ENCODE data around the gene PRKX.
"Not testable (repeated sequence)": the region's sequence is repeated elsewhere in the genome, so short reads cannot be mapped to it uniquely, and the experiment has no call there.

PRKX gene

DNA sequence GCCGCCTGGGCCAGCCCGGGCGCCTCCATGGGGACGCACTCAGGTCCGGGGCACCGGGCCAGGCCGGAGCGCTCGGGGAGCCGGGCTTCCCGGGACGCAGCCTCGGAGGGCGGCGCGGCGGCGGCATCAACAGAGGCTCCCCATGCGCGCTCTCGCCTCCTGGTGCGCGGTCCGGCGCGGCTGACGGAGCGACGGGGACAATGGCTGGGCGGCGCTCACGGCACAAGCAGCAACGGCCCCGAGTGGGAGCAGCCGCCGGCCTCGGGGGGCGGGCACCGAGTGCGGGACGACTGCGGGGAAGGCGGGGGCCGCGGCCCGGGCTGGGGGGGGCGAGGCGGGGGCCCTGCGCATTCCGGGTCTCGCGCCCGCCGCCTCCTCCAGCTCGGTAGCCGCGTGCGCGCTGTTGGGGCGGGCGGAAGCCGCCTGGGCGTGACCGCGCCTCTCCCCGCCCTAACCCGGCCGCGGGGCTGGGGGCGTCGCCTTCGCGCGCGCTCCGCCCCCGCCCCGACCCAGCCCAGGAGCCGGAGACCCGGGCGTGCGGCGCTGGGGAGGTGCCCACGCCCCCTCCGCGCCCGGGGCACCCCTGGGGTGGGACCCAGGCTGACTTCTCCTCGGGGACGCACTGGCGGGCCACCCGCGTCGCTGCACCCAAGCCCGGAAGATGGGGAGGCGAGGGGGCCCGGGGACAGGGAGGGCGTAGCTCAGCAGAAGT, at the start of gene PRKX:
Gene PRKX (minus strand): TSS at position 425 of the 712 bp plus-strand sequence. CDS start 396 bp downstream, at position 29.
- DNase-seq = peak; percentile 47

DNA sequence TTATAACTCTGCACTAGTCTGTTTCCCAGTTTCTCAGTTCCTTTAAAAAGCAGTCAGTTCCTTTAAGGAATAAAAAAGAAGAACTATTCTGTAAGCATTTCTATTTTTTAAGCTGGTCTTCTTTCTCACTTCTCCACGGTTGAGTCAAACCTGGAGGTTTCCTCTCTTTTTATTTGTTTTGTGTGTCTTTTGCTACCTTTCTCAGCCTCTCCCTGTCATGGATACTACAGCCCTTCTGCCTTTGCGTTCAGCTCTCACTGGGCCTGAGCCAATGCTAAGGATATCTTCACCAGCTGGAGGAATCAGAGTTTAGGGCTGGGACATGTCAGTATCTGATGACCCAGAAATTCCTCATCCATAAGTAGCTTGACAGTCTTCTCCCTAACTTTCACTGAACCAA, 49.7 kb upstream of the PRKX start:
- DNase-seq = no peak

DNA sequence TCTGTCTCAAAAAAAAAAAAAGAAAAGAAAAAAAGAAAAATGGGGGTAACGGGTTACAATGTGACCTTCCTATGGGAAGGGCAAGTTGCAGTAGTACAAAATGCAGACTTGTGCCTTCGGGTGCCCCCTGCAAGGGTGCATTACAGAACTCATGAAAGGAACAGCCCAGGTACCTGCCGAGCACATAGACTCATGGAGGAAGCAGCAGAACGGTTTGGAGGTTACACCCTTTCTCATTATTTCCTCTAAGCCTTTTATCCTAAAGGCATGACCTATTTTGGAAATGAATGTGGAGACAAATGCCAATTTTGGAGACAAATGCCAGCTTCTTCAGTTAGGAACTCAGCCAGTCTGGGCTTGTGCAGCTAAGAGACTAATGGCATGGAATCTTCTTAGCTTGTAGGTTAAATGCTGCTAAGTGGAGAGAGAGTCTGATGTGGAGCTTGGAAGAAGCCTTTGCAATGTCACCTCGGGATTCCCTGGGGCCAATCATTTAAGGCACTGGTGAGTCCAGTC, 44.1 kb upstream of the PRKX start:
- no peak for DNase-seq

DNA sequence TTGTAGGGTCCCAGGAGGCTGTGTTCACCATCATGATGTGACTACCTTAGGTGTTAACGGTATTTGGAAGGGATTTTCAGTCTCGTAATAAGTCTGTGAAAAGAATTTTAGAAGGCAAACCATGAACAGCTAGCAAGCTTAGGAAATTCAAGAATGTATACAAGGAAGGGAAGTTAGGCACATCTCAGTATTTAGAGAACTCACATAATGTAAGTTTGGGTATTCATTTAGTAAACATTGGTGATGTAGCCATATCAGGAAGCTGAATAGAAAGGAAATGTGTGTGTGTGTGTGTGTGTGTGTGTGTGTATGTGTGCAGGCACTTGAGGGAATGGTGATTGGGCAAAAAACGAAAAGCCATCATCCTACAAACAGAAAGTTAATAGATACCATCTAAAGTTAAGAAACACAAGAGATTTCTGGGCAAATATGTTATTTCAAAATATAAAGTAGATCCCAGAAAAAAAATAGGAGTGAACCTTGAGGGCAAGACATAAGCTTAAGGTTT, 34.7 kb upstream of the PRKX start:
- DNase-seq = no peak

DNA sequence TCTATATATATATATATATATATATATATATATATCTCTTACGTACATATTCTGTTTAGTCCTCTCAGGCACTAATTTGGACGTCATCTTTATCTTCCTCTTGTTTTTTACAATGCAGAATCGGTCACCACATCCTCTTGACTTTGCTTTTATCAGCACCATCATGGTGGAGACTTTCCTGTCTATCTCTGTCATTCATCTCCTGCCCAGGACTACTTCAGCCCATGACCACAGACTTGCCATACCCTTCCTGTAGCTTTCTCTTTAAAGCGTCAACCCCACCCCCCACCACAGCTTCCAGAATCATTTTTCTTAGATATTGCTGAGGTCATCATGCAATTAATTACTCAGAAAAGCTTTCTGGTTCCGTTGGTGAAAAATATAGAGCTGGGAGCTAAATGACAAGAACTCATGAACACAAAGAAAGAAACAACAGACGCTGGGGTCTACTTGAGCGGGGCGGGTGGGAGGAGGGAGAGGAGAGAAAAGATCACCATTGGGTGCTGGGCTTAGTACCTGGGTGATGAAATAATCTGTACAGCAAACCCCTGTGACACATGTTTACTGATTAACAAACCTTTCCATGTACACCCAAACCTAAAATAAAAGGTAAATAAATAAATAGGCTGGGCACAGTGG, 30.5 kb upstream of the PRKX start:
- DNase-seq = no peak

DNA sequence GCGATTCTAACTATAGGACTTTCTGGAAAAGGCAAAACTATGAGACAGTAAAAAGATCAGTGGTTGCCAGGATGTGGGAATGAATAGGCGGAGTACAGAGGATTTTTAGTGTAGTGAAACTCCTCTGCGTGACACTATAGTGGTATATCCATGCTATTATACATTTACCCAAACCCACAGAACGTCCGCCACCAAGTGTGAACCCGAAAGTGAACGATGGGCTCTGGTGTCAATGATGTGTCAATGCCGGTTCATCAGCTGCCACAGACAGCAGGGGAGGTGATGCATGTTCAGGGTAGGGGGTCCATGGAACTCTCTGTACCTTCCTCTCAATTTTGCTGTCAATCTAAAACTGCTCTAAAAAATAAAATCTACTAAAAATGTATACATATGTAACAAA, 27.5 kb upstream of the PRKX start:
- not testable (repeated sequence) for DNase-seq

DNA sequence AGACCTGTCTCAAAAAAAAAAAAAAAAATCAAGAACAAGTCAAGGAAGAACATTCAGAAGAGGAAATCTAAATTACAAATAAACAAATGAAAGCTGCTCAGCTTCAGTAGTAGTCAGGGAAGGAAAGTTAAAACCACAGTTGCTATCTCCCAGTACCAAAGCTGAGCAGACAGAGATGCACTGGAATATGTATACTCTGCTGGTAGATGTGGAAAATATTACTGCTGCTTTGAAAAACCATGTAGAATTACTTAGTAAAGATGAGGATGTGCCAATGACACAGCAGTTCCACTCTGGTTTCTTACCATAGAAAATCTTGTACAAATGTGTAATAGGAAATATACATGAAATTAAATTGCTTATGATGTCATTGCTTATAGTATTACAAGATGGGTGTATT, 25.1 kb upstream of the PRKX start:
- no peak for DNase-seq

DNA sequence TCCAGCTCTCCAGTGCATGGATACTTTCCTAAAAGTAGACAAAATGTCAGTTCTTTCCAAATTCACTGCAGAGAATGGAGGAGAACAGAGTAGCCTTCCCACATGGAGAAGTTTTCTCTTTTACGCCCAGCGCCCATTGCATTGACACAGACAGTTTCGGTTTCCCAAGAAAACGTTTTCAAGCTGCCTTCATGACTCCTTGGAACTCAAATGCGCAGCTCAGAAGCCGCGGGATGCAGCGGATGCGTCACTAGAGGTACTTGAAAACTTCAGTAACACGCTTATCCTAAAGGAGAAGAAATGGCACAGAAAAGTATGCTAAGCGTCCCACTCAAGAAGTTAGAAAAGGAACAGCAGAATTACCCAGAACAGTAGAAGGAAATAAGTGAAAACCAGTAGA, 23.1 kb upstream of the PRKX start:
- not testable (repeated sequence) for DNase-seq

DNA sequence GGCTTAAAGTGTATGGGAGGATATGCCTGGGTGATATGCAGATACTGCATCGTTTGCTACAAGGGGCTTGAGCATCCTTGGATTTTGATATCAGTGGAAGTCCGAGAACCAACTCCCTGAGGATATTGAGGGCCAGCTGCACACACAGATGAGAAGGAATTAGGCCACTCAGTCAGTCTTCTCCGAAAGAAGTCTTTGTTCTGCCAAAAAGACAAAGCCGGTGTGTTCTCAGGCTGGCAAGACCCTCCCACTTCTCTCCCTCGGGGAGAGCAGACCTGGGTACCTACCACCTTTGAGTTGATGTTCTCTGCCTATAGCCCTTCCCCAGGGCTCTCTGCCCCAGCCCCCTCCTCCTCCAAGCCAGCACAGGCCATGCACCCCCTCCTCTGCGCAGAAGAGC, 22.4 kb upstream of the PRKX start:
- DNase-seq = not testable (repeated sequence)

DNA sequence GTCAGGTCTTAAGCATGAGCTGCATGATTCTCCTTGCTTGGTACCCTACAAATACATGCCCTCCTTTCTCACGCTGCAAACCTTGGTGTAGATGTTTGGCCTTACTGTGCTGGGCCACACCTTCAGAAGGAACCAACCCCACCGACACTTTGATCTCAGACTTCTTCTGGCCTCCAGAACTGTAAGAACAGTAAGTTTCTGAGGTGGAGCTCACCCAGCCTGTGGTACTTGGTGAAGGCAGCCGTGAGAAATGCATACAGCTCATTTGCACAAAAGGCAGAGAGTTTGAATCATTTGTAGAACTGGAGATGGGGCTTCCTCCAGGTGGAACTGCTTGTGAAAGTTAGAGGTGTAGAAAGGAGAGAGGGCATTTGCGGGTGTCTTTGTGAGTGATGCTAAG, 21.0 kb upstream of the PRKX start:
- not testable (repeated sequence) for DNase-seq

DNA sequence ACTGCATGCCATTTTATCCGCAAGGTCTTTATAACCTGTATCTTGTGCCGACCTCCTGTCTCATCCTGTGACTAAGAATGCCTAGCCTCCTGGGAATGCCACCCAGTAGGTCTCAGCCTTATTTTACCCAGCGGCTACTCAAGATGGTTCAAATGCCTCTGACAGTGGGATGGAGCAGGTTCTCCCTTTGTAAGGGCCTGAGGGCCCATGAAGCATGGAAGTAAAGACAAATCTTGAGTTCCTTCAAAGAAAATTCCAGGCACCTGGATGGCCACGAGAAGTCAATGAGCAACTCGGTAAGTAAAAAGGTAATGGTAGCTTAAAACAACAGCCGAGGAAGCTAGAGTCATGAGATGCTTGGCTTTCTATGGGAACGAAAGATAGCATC, 19.6 kb upstream of the PRKX start:
- DNase-seq = no peak

DNA sequence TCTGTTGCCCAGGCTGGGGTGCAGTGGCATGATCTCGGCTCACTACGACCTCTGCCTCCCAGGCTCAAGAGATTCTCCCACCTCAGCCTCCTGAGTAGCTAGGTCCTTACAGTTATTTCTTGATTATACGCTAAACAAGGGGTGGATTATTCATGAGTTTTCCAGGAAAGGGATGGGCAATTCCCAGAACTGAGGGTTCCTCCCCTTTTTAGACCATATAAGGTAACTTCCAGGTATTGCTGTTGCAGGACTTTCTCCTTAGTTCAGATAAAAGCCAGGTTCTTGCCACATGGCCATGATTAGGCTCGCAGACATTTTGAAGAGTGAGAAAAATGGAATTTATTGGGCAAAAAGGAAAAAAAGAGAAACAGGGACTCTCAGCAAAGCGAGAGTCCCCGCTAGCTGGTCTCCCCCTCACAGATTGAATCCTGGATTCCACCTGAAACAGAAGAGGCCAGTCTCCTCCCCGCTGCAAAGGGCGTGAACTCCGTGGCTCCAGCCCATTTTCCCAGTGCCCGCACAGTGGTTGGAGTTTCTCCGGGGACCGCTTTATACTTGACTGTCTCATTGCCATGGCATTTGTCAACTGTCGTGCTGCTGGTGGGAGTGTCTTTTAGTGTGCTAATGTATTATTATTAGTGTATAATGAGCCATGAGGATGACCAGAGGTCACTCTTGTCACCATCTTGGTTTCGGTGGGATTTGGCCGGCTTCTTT, 19.0 kb upstream of the PRKX start:
- not testable (repeated sequence) for DNase-seq

DNA sequence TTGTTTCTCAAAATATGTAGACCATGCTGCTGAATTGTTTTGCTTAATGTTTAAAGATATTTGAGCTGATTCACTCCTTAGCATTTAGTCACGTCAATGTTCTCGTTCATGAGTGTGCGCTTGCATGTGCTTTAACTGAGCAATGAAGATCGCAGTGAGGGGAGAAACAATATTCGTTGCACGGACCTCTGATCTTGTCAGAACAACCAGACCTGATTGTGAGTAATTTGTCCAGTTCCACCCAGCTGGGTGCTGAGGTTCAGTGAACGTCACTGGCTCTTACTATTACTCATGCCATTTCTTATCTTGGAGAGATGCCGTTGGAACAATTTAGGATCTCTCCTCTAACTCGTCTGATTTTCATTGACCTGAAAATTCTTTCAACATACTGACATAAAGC, 15.0 kb upstream of the PRKX start:
- no peak for DNase-seq

DNA sequence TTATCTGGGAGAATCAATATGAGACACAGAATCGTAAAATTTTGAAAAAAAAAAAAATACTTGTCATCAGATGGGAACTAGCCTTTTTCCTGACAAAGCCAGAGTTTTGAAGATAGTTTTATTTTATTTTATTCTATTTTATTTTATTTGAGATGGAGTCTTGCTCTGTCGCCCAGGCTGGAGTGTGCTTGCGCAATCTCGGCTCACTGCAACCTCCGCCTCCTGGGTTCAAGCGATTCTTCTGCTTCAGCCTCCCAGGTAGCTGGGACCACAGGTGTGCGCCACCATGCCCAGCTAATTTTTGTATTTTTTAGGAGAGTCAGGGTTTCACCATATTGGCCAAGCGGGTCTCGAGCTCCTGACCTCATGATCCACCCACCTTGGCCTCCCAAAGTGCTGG, 10.0 kb upstream of the PRKX start:
- DNase-seq = not testable (repeated sequence)

DNA sequence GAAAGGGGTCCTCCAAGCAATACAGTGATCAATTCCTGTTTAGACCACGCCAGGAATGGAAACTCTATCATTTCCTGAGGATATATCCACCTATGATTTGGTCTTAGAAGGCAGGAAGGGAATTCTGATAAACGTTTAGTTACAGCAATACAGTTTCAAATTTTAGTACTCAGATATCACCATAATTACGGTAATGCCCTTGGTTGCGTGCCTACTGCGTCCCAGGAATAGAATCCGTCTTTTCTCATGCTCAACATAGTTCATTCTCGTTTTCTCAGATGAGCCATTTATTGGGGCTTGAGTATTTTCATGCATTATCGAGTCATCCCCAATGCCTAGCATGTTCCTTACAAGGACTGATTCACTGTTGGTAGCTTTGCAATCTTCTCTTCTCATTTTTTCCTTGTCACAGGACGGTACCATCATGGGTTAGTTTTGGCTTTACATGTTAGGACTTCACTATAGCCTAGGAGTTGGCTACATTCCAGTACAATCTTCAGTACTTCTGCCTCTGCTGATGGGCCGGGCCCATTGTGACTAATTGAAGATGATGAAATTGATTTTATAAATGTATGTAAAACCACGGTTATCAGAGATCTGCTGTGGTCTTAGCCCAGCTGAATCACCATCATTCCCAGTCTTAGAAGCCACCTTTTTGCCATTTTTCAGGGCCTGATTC, 4.4 kb upstream of the PRKX start:
- DNase-seq = no peak

DNA sequence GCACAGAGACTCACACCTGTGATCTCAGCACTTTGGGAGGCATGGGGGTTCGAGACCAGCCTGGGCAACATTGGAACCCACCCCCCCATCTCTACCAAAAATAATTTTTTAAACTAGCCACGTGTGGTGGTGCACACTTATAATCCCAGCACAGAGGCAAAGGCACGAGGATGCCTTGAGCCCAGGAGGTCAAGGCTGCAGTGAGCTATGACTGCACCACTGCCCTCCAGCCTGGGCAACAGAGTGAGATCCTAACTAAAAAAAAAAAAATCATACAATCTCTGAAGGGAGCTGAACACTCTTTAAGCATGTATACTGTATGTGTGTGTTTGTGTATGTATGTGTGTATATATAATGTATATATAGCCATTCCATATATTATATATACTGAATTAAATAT, 2.5 kb upstream of the PRKX start:
- DNase-seq = no peak

DNA sequence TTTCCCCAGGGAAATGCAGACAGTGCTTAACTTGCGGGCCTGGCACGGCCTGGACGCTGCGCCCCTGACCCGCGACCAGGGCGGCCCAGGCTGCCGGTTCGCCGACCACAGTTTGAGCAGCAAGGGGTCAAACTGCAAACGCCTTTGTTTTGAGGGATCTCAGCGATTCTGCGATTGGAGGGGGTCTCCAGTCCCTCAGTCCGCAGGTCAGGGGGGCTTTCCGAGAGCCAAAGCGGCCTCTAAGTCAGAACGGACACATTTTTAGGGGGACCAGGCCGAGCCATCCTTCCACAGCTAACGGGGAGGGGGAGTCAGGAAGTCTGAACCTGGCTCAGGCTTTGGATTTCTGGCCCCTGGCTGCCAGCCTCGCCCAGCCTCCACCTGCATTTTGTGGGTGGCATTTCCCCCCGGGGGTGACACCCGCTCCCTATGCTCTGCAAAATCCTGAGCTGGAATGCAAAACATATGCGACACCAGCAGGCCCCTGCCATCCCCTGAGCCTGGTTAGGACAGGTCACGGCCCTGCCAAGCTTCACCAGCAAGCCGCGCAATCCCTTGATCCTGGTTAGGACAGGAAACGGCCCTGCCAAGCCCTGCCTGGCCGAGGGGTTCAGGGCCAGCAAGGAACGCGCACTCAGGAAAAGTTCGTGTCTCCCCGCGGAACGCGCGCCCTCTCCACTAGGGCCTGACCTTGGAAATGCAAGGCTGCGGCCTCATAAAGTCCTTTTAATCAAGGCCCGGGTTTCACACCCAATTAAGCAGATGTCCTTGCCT, 1.4 kb upstream of the PRKX start:
- not testable (repeated sequence) for DNase-seq

DNA sequence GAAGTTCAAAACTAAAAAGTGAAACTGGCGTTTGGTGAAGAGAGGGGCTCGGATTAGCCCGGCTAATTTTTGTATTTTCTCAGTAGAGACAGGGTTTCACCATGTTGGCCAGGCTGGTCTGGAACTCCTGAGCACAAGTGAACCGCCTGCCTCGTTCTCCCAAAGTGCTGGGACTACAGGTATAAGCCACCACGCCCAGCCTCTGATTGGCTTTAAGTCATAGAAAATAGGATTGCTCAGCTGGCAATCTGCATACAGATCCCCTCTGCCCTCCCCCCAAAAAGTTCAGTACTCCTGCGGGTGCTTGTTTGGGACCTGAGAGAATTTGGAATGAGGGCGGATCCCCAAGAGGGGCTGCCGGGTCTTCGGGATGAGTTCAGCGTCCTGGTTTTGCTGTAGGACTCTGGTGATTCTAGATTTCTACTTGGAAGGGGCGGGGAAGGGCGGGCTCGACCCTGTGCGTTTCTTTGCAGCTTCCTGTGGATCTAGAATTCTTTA, 537 bp upstream of the PRKX start:
- no peak for DNase-seq

DNA sequence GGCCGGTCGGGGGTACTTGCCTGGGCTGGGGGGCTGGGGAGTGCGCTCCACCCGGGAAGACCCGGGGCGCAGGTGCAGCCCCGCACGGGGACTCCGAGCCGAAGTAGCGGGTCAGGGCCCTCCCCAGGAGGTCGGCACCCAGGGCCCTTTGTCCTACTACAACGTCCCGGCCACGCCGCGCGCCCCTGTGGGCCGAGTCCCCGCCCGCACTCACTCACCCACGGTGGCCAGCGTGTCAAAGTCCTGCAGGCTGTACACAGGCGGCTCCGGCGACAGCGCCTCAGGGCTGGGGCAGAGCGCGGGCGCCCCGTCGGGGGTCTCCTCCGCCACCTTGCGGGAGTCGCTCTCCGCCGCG, 602 bp downstream of the PRKX start:
- peak; percentile 33 for DNase-seq

DNA sequence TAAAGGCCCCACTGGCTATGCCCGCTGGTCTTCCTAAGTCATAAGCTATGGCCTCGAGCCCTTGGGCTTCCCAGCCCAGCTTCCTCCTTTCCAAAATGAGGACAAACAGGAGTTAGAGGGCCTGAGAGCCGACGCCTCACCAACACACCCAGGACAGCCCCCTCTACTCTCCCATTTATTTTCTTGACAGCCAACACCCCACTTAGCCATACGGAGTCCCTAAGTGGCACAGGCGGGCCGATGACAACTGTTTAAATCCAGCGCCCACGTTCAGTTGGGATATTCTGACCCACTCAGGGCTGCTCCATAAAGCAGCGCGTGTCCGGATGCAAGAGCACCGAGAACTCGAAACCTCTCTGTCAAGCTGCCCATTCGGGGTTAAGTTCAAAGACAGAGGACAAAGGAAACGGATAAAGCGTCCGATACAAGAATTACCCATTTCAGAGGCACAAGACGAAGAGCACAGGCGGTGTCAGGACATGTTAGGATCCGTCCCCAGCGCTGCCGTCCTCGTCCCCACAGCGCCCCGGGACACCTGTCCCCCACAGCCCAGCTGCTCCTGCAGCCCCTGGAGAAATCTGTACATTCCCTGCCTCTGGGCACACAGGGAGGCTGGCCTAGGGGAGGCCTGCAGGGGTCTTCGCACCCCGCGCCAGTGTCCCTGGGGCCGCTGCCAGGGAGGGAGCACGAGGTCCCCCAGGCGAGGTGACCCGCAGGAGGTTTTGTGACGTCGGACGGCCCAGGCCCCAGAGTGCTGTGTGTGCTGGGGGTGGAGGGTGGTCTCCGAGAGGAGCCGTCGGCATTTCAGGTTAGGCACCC, 1.2 kb downstream of the PRKX start:
- DNase-seq = no peak

DNA sequence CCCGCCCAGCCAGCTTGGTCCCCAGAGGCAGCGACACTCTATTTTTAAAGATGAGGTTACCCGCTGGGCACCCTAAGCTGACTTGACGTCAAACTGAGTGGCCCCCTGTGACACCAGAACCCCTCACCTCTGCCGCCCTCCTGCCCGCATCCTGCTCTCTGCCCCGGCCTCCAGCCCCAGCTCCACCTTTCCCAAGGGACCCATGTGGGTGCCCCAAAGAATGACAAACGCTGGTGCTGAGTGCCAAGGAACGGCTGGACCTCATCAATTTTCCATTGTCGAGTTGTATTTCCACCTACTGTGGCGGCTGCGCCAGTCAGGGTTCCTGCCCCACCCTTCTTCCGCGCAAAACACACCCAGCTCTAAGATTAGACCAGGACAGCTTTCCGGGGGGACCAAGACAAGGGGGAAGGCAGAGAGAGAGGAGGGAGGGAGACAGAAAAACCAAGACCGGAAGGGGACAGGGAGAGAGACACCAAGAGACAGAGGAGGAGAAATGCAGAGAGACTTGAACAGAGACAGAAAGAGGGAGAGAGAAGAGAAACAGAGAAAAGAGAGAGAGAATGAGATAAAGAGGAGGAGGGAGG, 2.0 kb downstream of the PRKX start:
- no peak for DNase-seq
